Measurements from ENCODE around the gene HLA-C. TPM values are rescaled to one million over a fixed set of nuclear protein-coding genes. Genes with fewer than 3 reads are reported as not detected.

Gene HLA-C
- total and polyA plus RNA-seq, 10 of the 15 experiments (the other 5 are each of a cell fraction or from before 2014, with no cell fraction given): 121 to 1,092 (median 806) TPM

DNA sequence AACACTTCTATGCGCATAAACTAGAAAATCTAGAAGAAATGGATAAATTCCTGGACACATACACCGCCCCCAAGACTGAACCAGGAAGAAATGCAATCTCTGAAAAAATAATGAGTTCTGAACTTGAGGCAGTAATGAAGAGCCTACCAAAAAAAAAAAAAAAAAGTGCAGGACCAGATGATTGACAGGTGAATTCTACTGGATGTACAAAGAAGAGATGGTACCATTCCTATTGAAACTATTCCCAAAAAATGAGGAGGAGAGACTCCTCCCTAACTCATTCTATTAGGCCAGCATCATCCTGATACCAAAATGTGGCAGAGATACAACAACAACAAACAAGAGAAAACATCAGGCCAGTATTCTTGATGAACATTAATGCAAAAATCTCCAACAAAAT is 22.7 kb downstream of the HLA-C start (continued):
- TF ChIP-seq, protein P1, sequence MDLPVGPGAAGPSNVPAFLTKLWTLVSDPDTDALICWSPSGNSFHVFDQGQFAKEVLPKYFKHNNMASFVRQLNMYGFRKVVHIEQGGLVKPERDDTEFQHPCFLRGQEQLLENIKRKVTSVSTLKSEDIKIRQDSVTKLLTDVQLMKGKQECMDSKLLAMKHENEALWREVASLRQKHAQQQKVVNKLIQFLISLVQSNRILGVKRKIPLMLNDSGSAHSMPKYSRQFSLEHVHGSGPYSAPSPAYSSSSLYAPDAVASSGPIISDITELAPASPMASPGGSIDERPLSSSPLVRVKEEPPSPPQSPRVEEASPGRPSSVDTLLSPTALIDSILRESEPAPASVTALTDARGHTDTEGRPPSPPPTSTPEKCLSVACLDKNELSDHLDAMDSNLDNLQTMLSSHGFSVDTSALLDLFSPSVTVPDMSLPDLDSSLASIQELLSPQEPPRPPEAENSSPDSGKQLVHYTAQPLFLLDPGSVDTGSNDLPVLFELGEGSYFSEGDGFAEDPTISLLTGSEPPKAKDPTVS (IDR thresholded peaks at IDR 0.05; ENCODE audit: low read depth, low read length): no peak
- TF ChIP-seq BMI1 (IDR thresholded peaks at IDR 0.05; ENCODE audit: borderline replicate concordance): no peak
- TF ChIP-seq, protein P2, sequence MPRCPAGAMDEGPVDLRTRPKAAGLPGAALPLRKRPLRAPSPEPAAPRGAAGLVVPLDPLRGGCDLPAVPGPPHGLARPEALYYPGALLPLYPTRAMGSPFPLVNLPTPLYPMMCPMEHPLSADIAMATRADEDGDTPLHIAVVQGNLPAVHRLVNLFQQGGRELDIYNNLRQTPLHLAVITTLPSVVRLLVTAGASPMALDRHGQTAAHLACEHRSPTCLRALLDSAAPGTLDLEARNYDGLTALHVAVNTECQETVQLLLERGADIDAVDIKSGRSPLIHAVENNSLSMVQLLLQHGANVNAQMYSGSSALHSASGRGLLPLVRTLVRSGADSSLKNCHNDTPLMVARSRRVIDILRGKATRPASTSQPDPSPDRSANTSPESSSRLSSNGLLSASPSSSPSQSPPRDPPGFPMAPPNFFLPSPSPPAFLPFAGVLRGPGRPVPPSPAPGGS (IDR thresholded peaks at IDR 0.05; ENCODE audit: borderline replicate concordance, insufficient read depth, low read depth, low read length, poor library complexity, severe bottlenecking): no peak

DNA sequence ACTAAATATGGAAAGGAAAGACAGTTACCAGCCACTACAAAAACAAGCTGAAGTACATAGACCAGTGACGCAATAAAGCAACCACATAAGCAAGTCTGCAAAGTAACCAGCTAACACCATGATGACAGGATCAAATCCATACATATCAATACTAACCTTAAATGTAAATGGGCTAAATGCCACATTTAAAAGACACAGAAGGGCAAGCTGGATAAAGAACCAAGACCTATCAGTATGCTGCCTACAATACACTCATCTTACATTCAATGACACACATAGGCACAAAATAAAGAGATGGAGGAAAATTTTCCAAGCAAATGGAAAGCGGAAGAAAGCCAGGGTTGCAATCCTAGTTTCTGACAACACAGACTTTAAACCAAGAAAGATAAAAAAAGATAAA is 24.1 kb downstream of the HLA-C start:
- ChIA-PET POLR2A (no interaction called here), CTCF (interaction anchor here (1.0 kb wide), 1 partner anchor 52 kb away, joined by 3 read pairs; no protein-coding TSS in a partner anchor), RAD21 (ENCODE audit: unreplicated experiment) (no interaction called here), SMC1A (ENCODE audit: uncharacterized antibody, unreplicated experiment) (interaction anchor here (1.1 kb wide), 1 partner anchor 31 kb away, joined by 3 read pairs; no protein-coding TSS in a partner anchor)
- H3K79me2 ChIP-seq (ENCODE audit: control insufficient read depth, insufficient read depth, low read length): no peaks in the 10 kb centered on the region
- no TSS peak for BruUV-seq (replicated peaks)
- no peaks in the 10 kb centered on the region; the same call in 2 of the 3 replicates for H3K9me3 ChIP-seq (replicated peaks; ENCODE audit: control insufficient read depth, insufficient read depth, low read length)
- TF ChIP-seq RUNX3 (IDR thresholded peaks at IDR 0.05; ENCODE audit: low read length): no peak
- FAIRE-seq (no peak), ATAC-seq (no peak), DNase-seq (ENCODE audit: low read depth, low spot score) (no peak)
- no peak overlapping the region for H3K4me2 ChIP-seq (ENCODE audit: control insufficient read depth, insufficient read depth)
- H2AFZ ChIP-seq (ENCODE audit: control insufficient read depth, low read depth, low read length): no peak overlapping the region
- intact Hi-C loops (cut with micrococcal nuclease; ENCODE audit: unreplicated experiment): no loop called here
- H3K27me3 ChIP-seq (replicated peaks in 1 of 2; ENCODE audit: control insufficient read depth in 2 of 2, insufficient read depth in 2 of 2, low read length in 1 of 2): no peaks in the 10 kb centered on the region; a peak in 1 of 4 replicates
- H3K36me3 ChIP-seq (ENCODE audit: control insufficient read depth in 2 of 2, insufficient read depth in 2 of 2, low read length in 1 of 2): no peaks in the 10 kb centered on the region
- in situ Hi-C loops (cut with MboI): no loop called here
- H3K4me3 ChIP-seq: no peak overlapping the region
- H3K27ac ChIP-seq (ENCODE audit: control insufficient read depth, insufficient read depth): no peak overlapping the region
- no peak overlapping the region for H3K9ac ChIP-seq (ENCODE audit: control insufficient read depth, insufficient read depth, low read length)
- no peaks in the 10 kb centered on the region for H4K20me1 ChIP-seq (ENCODE audit: control insufficient read depth, insufficient read depth)
- no peaks in the 10 kb centered on the region for H3K4me1 ChIP-seq (ENCODE audit: control insufficient read depth, insufficient read depth, low read length)
- 91% methylated on average over 2 of the region's 2 CpGs for WGBS (ENCODE audit: insufficient coverage, insufficient replicate concordance, low lambda C conversion rate, missing lambda C conversion rate)

Measured in GM12878 (cell line).